Measurements from ENCODE around the gene MINPP1.

Gene MINPP1

DNA sequence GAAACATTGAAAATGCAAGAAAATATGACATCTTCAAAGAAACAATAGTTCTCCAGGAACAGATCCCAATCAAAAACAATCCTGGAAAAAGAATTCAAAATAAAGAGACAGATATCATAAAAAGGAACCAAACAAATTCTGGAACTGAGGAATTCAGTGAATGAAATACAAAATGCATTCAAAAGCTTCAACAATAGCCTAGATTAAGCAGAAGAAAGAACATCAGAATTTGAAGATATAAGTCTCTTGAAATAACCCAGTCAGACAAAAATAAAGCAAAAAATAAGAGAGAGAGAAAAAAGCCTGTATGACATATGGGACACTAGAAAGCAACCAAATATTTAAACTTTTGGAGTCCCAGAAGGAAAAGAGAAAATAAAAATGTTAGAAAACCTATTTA is 60.3 kb downstream of the MINPP1 start:
- Histone ChIP-seq H3K4me3 (no peak overlapping the region), H3K27ac (no peak overlapping the region), H3K36me3 (ENCODE audit: insufficient read depth, low read length) (no peaks in the 10 kb centered on the region), H3K9me3 (ENCODE audit: low read depth, low read length) (no peaks in the 10 kb centered on the region), H3K9ac (ENCODE audit: insufficient read length) (no peak overlapping the region)
- DNase-seq (ENCODE audit: low read depth, low spot score): no peak
- no peak for TF ChIP-seq POLR2AphosphoS5 (IDR thresholded peaks at IDR 0.05; ENCODE audit: borderline replicate concordance, low read depth, low read length)
- no peak for TF ChIP-seq EZH2 (IDR thresholded peaks at IDR 0.05)
- TF ChIP-seq FOXP2 (optimal IDR thresholded peaks at IDR 0.05; ENCODE audit: control extremely low read depth, extremely low read length, insufficient read depth): no peak

DNA sequence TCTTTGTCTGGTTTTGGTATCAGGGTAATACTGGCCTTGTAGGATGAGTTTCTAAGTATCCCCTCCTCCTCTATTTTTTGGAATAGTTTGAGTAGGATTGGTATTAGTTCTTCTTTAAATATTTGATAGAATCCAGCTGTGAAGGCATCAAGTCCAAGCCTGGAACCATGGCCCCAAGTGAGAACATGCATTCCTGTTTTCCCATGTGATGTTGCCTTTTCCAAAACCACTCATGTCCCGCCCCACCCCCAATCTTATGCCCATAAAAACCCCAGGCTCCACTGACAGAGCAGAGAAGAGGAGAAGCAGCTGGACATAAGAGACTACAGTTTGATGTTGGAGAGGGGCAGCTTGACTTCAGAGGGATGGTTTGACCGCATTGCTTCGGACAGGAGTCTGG is 71.2 kb downstream of the MINPP1 start:
- no peaks in the 10 kb centered on the region for H3K36me3 ChIP-seq (ENCODE audit: insufficient read depth, low read length)
- no peak for DNase-seq (ENCODE audit: low read depth, low spot score)
- no peak overlapping the region for H3K9ac ChIP-seq (ENCODE audit: insufficient read length)
- no peak overlapping the region for H3K4me3 ChIP-seq
- no peak for TF ChIP-seq FOXP2 (optimal IDR thresholded peaks at IDR 0.05; ENCODE audit: control extremely low read depth, extremely low read length, insufficient read depth)
- no peak for TF ChIP-seq POLR2AphosphoS5 (IDR thresholded peaks at IDR 0.05; ENCODE audit: borderline replicate concordance, low read depth, low read length)
- TF ChIP-seq EZH2 (IDR thresholded peaks at IDR 0.05): no peak
- H3K9me3 ChIP-seq (ENCODE audit: low read depth, low read length): no peaks in the 10 kb centered on the region
- no peak overlapping the region for H3K27ac ChIP-seq

DNA sequence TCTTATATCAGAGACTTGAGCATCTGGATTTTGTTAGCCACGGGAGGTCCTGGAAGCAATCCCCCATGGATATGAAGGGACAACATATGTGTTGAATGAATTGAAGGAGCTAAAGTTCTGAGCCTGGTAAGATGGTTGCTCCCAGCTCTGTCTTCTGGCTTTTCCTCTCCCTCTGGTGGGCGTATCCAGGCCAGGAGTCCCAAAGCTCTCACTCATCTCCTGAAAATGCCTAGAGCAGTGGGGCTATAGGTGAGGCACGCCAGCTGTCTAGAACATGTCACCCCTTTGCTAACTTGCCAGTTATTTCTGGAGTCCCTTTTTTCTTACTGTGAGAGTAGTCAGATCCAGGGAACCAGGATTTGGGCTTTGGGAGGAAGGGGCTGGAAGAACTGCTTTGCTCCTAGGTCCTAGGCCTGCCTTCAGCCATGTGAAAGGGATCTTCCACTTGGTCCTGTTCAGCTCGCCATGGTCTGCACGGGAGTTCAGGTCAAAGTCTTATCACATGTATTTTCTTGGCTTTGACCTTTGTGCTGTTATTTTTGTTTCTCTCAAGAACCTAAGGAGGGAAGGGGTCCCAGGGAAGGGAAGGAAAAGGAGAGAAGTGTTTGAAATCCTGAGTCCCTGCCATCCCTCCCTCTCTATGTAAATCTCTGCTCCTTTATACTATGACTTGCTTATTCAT is 73.6 kb downstream of the MINPP1 start:
- no peak overlapping the region for H3K9ac ChIP-seq (ENCODE audit: insufficient read length)
- TF ChIP-seq FOXP2 (optimal IDR thresholded peaks at IDR 0.05; ENCODE audit: control extremely low read depth, extremely low read length, insufficient read depth) (no peak), EZH2 (IDR thresholded peaks at IDR 0.05) (no peak), POLR2AphosphoS5 (IDR thresholded peaks at IDR 0.05; ENCODE audit: borderline replicate concordance, low read depth, low read length) (no peak)
- H3K36me3 ChIP-seq (ENCODE audit: insufficient read depth, low read length): no peaks in the 10 kb centered on the region
- no peak overlapping the region for H3K4me3 ChIP-seq
- no peak overlapping the region for H3K27ac ChIP-seq
- H3K9me3 ChIP-seq (ENCODE audit: low read depth, low read length): no peaks in the 10 kb centered on the region
- DNase-seq (ENCODE audit: low read depth, low spot score): peak; percentile 1

DNA sequence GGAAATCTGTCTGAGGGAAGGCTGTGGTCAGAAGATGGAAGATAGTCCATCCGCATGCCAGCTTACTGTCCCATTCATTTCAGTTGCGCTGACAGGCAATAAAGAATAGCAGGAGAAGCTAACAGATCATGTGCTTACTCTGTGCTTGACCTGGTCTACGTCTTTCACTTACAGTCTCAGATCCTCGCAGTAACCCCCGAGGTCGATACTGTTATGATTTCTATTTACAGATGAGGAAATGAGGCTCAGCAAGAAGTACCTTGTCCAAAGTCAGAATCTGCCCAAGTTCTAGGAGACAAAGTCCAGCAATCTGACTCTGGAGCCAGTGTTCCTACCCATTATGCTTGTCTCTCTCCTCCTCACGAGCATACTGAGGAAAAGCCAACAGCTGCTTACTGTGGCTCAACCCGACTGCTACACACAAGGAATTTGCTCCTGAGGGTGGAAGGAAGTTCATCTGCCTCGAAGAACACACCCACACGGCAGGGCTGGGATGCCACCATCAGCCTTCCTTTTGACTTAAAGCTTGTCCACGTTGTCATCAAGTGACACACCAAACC is 74.2 kb downstream of the MINPP1 start:
- H3K27ac ChIP-seq: no peak overlapping the region
- no peaks in the 10 kb centered on the region for H3K36me3 ChIP-seq (ENCODE audit: insufficient read depth, low read length)
- no peak overlapping the region for H3K4me3 ChIP-seq
- no peak overlapping the region for H3K9ac ChIP-seq (ENCODE audit: insufficient read length)
- no peaks in the 10 kb centered on the region for H3K9me3 ChIP-seq (ENCODE audit: low read depth, low read length)
- DNase-seq (ENCODE audit: low read depth, low spot score): no peak
- TF ChIP-seq FOXP2 (optimal IDR thresholded peaks at IDR 0.05; ENCODE audit: control extremely low read depth, extremely low read length, insufficient read depth) (no peak), POLR2AphosphoS5 (IDR thresholded peaks at IDR 0.05; ENCODE audit: borderline replicate concordance, low read depth, low read length) (no peak), EZH2 (IDR thresholded peaks at IDR 0.05) (no peak)

DNA sequence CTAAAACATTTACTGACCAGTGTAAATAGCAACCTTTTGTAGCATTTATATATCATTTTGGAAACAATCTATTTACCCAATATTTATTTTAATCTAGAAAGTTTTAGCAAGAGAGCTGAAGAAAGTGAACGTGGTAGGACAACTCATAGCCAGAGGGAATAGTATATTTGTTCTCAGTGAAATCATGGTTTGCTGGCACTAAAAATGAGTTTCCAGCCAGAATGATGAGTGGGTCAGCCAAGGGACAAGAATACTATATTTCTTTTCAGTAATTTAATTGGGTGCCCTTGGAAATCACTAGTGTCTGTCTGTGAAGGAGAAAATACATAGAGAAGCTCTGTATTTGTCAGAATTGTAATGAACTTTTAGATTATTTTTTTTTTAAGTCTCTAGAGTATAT is 74.9 kb downstream of the MINPP1 start:
- no peaks in the 10 kb centered on the region for H3K9me3 ChIP-seq (ENCODE audit: low read depth, low read length)
- H3K27ac ChIP-seq: no peak overlapping the region
- H3K4me3 ChIP-seq: no peak overlapping the region
- H3K36me3 ChIP-seq (ENCODE audit: insufficient read depth, low read length): no peaks in the 10 kb centered on the region
- DNase-seq (ENCODE audit: low read depth, low spot score): no peak
- no peak for TF ChIP-seq EZH2 (IDR thresholded peaks at IDR 0.05)
- TF ChIP-seq POLR2AphosphoS5 (IDR thresholded peaks at IDR 0.05; ENCODE audit: borderline replicate concordance, low read depth, low read length): no peak
- TF ChIP-seq FOXP2 (optimal IDR thresholded peaks at IDR 0.05; ENCODE audit: control extremely low read depth, extremely low read length, insufficient read depth): no peak
- no peak overlapping the region for H3K9ac ChIP-seq (ENCODE audit: insufficient read length)

DNA sequence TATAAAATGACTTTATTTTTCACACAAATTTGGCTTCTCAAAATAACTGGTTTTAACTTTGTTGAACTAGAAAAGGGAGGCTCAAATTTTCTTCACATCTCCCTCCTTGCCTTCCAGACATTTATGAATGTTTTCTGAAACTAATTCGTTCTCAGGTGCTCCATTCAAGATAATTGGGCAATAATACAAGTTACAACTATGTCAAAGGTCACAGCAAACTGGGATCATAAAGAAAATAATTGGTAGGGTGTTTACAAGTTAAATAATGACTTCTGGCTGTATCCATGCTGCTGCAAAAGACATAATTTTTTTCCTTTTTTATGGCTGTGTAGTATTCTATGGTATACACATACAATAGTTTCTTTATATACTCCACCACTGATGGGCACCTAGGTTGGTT is 75.3 kb downstream of the MINPP1 start:
- no peak for DNase-seq (ENCODE audit: low read depth, low spot score)
- Histone ChIP-seq H3K27ac (no peak overlapping the region), H3K9me3 (ENCODE audit: low read depth, low read length) (no peaks in the 10 kb centered on the region), H3K4me3 (no peak overlapping the region), H3K9ac (ENCODE audit: insufficient read length) (no peak overlapping the region), H3K36me3 (ENCODE audit: insufficient read depth, low read length) (no peaks in the 10 kb centered on the region)
- no peak for TF ChIP-seq FOXP2 (optimal IDR thresholded peaks at IDR 0.05; ENCODE audit: control extremely low read depth, extremely low read length, insufficient read depth)
- TF ChIP-seq EZH2 (IDR thresholded peaks at IDR 0.05): no peak
- no peak for TF ChIP-seq POLR2AphosphoS5 (IDR thresholded peaks at IDR 0.05; ENCODE audit: borderline replicate concordance, low read depth, low read length)

DNA sequence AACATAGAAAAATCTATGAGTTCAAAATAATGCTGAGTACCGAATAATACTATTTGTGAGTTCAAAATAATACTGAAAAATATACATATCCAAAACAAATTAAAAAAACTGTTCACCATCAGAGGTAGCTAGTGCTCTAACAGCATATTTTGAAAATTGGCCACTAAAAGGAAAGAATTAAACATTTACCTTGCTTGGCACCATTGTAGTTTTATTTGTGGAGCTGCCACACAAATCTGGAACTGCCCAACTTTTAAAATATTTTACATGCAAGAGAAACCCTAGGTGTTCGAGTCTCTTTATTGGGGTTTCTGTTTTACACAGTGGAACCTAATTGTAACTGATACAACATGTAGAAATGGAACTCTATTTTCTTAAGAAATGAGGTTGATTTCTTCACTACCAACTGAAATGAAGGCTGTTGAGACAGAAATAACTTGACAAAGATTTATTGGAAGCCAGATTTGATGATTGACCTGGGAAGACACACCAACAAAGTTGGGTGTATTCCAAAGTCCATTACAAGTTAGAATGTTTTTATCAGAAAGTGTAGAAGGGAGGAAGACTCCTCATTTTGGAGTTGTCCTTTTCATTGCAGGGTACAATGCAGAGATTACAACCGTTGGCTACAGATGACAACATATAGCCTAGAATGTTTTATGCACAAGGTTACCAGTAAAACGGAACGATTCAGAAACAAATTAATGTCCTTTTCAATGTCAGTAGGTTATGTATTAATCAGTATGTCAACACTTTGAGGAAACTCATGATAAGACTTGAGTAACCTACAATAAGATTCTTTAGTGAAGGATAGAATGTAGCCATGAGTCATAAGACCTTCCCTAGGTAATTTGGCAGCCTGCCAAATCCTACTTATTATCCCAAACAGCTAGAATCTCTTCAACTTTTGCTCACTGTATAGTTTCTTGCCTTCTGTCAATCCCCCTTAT is 81.1 kb downstream of the MINPP1 start:
- TF ChIP-seq EZH2 (IDR thresholded peaks at IDR 0.05) (no peak), POLR2AphosphoS5 (IDR thresholded peaks at IDR 0.05; ENCODE audit: borderline replicate concordance, low read depth, low read length) (no peak), FOXP2 (optimal IDR thresholded peaks at IDR 0.05; ENCODE audit: control extremely low read depth, extremely low read length, insufficient read depth) (no peak)
- H3K36me3 ChIP-seq (ENCODE audit: insufficient read depth, low read length): no peaks in the 10 kb centered on the region
- no peak overlapping the region for H3K27ac ChIP-seq
- H3K9me3 ChIP-seq (ENCODE audit: low read depth, low read length): no peaks in the 10 kb centered on the region
- DNase-seq (ENCODE audit: low read depth, low spot score): no peak
- H3K4me3 ChIP-seq: no peak overlapping the region
- no peak overlapping the region for H3K9ac ChIP-seq (ENCODE audit: insufficient read length)

DNA sequence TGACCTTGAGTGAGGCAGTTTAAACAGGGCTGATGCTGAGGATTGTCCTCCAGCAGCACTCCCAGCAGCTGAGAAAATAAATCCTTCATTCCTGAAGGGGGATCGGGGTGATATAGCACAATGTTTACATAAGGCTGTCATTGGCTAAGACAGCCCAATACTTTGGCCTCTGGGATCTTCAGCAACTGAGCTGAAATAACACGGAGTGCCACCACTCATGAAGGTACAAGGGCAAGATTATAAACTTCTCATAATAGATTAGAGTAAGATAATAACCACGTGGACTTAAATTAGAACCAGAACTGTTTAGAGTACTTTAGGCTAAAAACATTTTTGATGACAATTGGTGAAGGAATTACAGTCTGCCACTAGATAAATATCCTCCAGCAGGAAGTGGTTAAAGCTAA is 85.0 kb downstream of the MINPP1 start:
- Histone ChIP-seq H3K9ac (ENCODE audit: insufficient read length) (no peak overlapping the region), H3K9me3 (ENCODE audit: low read depth, low read length) (no peaks in the 10 kb centered on the region), H3K27ac (no peak overlapping the region), H3K4me3 (no peak overlapping the region), H3K36me3 (ENCODE audit: insufficient read depth, low read length) (no peaks in the 10 kb centered on the region)
- TF ChIP-seq EZH2 (IDR thresholded peaks at IDR 0.05) (no peak), FOXP2 (optimal IDR thresholded peaks at IDR 0.05; ENCODE audit: control extremely low read depth, extremely low read length, insufficient read depth) (no peak), POLR2AphosphoS5 (IDR thresholded peaks at IDR 0.05; ENCODE audit: borderline replicate concordance, low read depth, low read length) (no peak)
- DNase-seq (ENCODE audit: low read depth, low spot score): no peak
